GM12864 (cell line): ENCODE results near the gene PACS1.

Experiments
- DNase-seq: peaks from one replicate; pipeline ENCODE4 v3.0.0-alpha.2; 2011; ENCODE audit warnings: low read depth
- H3K4me3 ChIP-seq: 2 replicates; pipeline ENCODE4 v1.5.1; 2011; ENCODE audit warnings: mild to moderate bottlenecking, low read depth, low read length, control low read depth
- TF ChIP-seq, protein P1 (sequence below): IDR thresholded peaks from 2 replicates; pipeline ENCODE4 v1.5.1; 2011; ENCODE audit warnings: low read depth, mild to moderate bottlenecking, moderate library complexity, low read length, control low read depth, inconsistent platforms; ENCODE audit errors: missing control alignments

PACS1 gene

DNA sequence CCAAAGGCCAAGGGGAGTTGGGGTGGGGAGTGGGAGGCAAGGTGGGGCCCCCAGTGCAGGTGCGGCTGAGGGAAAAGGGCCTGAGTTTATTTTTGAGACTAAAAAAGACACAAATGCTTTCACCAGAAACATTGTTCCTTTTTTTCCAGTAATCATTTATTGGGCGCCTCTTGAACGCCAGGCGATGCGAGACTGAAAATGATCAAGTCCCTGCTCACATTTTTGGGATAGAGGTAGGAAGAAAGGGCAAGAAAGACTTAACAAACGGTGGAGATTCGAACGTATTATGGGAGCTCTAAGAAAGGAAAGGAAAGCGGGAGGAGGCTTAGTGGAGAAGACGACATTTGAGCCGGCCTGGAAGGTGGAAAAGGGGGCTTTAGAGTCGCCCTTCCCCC, 18.7 kb upstream of the PACS1 start:
- TF ChIP-seq, protein P1, sequence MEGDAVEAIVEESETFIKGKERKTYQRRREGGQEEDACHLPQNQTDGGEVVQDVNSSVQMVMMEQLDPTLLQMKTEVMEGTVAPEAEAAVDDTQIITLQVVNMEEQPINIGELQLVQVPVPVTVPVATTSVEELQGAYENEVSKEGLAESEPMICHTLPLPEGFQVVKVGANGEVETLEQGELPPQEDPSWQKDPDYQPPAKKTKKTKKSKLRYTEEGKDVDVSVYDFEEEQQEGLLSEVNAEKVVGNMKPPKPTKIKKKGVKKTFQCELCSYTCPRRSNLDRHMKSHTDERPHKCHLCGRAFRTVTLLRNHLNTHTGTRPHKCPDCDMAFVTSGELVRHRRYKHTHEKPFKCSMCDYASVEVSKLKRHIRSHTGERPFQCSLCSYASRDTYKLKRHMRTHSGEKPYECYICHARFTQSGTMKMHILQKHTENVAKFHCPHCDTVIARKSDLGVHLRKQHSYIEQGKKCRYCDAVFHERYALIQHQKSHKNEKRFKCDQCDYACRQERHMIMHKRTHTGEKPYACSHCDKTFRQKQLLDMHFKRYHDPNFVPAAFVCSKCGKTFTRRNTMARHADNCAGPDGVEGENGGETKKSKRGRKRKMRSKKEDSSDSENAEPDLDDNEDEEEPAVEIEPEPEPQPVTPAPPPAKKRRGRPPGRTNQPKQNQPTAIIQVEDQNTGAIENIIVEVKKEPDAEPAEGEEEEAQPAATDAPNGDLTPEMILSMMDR, result no peak
- no peak for DNase-seq

DNA sequence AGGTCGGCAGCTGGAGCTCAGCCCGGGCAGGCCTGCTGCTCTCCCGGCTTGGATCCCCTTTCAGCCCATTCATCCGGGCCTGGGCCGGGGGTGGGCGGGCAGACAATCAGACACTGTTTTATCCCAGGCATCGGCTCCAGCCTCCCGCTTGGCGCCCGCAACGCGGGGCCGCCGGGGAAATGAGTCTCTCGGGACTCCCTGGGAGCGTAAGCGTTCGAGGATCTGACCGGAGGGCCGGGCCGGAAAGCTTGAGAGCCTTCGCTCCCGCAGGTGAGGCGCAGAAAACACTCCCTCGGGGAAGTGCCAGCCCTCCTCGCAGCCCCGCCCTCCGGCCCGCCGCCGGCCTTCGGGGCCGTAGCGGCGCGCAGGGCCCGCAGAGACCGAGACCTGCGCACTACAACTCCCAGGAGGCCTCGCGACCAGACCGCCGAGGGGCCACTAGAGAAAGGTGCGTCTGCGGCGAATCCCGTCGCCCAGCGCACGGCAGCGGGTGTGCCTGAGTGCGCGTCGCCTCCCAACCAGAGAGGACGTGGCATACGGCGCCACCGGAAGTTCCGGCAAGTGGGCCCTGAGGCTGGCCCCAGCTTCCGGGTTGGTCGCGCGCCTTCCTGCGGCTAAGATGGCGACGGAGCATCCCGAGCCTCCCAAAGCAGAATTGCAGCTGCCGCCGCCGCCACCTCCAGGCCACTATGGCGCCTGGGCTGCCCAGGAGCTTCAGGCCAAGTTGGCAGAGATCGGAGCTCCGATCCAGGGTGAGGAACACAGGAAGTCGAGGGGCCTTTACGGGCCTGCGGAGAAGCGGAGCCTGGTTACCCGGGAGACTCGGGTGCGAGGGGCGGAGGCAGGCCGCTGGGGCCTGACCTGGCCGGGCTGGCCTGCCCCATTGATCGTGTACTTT, 18.1 kb upstream of the PACS1 start, which contains the start of gene SF3B2:
Gene SF3B2, plus strand, starts transcription at position 599 of the 898 bp plus-strand sequence. Its CDS starts 21 bp downstream, at position 620.
- peak within 1 kb of the TSS; percentile 94 for H3K4me3 ChIP-seq
- TF ChIP-seq, protein P1, result no peak
- DNase-seq, result peak; percentile 96

More for the DNA sequence above, 18.7 kb upstream of the PACS1 start:
- peak overlapping the region; percentile 94 for H3K4me3 ChIP-seq

DNA sequence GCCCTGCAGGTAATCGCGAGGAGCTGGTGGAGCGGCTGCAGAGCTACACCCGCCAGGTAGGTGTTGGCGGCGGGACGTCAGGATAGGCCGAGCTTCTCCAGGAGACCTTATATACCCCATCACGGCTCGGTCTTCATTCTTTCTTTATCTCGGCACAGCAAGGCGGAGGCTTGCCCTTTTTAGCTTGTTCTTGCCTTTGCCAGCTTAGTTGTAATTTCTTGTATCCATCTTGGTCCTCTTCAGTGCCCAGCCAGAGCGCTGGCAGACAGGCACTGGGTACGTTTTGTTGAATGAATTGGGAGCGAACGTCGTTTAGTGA, 17.4 kb upstream of the PACS1 start:
- peak overlapping the region; percentile 94 for H3K4me3 ChIP-seq
- DNase-seq, result no peak
- TF ChIP-seq, protein P1, result no peak

DNA sequence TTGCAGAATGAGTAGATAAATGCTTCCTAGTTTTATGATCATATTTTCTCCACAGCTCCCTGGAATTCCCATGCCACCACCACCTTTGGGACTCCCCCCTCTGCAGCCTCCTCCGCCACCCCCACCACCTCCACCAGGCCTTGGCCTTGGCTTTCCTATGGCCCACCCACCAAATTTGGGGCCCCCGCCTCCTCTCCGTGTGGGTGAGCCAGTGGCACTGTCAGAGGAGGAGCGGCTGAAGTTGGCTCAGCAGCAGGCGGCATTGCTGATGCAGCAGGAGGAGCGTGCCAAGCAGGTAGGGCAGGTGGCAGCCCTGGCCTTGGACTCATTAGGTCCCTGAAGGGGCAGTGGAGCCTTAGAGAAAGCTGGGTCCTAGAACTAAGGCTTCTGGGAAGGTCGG, 15.1 kb upstream of the PACS1 start:
- H3K4me3 ChIP-seq, result no peak overlapping the region
- no peak for DNase-seq
- TF ChIP-seq, protein P1, result no peak

DNA sequence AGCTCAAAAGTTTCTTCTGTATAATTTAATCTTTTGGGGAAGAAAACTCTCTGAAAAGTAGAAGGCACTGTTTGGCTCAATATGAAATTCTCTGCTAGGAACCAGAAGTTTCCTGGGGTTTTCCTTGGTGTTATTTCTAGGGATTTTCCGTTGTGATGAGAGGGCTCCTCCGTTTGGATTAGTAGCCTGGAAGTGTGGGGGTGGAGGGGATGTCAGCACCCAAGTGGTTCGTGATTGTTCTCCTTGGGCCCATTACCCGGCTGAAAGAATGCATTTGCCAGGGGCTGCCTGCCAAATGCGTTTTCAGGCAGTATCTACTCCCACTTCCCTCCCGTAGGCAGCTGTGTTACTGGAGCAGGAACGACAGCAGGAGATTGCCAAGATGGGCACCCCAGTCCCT, 13.6 kb upstream of the PACS1 start:
- H3K4me3 ChIP-seq, result no peak overlapping the region
- TF ChIP-seq, protein P1, result no peak
- no peak for DNase-seq

DNA sequence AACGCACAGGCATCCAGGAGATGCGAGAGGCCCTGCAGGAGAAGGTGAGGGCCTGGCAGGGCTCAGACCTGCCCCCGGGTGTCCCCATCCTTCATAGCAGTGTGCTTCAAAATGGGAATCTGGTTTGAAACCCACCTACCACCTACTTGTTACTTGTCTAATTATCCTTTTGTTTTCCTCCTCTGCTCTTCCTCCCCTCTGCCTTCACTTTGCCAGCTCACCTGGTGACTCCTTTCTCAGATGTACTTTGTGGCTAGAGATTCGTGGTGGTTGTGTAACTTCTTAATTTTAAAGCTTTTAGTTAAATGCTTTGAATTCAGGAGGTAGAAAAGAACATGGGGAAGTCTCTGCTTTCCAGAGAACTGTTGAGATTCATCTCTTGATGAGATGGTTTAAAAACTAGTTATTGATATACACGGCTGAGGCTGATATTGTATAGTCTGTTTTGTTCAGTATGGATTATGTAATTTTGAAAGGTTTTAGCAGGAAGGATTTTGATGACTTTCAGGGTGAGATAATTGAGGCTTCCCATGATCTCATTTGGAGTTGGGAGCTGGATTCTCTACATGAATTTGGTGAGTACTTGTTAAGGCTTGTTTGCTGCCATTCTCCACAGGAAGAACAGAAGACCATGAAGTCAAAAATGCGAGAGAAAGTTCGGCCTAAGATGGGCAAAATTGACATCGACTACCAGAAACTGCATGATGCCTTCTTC, 9.9 kb upstream of the PACS1 start:
- no peak for DNase-seq
- TF ChIP-seq, protein P1, result no peak
- no peak overlapping the region for H3K4me3 ChIP-seq
